Epithelial cell of alveolus of lung (primary cell): ENCODE results near the gene PRKCA. TPM values are rescaled to one million over a fixed set of nuclear protein-coding genes. Genes with fewer than 3 reads are reported as not detected.

Experiments used
- total RNA-seq: library from RNA; depleted of rRNA; stranded (reverse); fragments of >200 nt; gene quantifications from 2 replicates; pipeline ENCODE4 v1.2.1, GENCODE V29; 2015

Gene PRKCA
- total RNA-seq, result 16.3 and 31.3 TPM in 2 replicates

DNA sequence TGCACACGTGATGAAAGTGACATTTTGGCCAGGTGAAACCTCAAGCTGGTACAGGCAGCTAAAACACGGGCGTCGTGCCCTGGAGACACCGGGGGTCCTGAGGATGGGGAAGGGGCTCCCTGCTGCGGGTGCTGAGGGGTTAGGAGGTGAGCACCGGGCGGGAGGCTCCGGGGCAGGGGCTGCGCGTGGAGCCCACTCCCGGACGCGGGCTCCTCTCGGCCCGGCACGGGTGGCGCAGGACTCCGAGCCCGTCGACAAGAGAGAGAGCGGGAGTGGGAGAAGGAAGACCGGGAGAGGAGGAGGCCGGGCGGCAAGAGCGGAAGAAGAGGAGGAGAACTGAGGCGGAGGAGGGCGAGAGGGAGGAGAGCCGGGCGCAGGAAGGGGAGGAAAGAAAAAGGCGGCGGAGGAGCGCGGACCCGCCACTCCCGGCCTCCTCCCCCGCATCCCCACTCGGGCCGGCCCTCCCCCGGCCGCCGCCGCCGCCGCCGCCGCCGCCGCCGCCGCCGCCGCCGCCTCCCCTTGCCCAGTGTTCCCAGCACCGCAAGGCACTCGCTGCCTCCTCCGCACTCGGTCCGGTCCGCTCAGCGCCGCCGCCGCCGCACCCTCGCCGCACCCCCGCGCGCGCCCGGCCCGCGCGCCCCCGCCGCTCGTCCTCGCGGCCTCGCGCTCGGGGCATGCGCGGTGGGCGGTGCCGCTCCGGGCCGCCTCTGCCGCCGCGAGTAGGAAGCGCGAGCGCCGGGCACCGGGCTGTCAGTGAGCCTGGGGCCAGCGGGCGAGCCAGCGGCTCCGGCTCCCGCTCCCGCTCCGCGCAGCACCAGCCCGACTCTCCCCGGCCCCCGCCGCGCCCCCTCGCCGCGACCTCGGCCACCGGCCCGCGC, at the start of gene PRKCA:
TSS of gene PRKCA (plus strand) at position 750 of the 878 bp plus-strand sequence.

DNA sequence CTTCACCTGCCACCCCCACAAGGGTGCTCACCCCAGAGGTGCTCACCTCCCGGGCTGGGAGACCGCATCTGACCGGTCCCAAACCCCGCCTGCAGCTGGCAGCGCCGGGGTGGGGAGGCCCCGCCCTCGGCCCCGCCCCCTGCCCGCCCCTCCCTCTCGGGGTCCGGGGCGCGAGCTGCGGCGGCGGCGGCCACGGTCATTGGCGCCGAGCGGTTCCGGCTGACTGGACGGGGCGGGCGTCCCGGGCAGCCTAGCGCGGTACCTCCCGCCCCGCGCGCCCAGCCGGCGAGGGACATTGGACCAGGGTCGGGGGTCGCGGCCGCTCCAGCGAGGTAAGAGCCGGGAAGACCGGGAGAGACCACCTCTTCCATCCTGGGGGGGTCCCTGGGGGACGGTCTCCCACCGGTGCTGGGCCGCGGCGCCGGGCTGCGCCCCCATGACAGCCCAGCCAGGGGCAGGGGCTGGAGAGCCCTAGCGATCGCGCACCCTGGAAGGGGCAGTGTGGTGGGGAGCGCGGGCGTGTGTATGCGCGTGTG, 532.6 kb downstream of the PRKCA start, which contains the start of gene CACNG5:
TSS of gene CACNG5 (plus strand) at position 199 of the 536 bp plus-strand sequence. CDS start 42,216 bp downstream, outside the sequence.

Other genes with a start within 250 kb of the PRKCA start
- 4.0 and 5.1 TPM in 2 replicates for gene CEP112, start 110.5 kb upstream of the PRKCA start, total RNA-seq
- gene APOH, start 73.2 kb upstream of the PRKCA start, total RNA-seq, result not detected in 2 replicates